Ascending aorta (tissue), 2 donors: Measurements from ENCODE around the gene CELF2. TPM values are rescaled to one million over a fixed set of nuclear protein-coding genes. Genes with fewer than 3 reads are reported as not detected.
A peak's percentile ranks its signal among the peaks of the same experiment; 100 is the strongest.
"Not testable (repeated sequence)": the region's sequence is repeated elsewhere in the genome, so short reads cannot be mapped to it uniquely, and the experiment has no call there.

Experiments used
- DNase-seq, 2 donors: peaks; one replicate each; pipeline ENCODE4 v3.0.0-alpha.2; 2019; ENCODE audit warnings: low spot score in 2 of 2
- H3K27ac ChIP-seq, 2 donors: fragments of 200-600 bp; sonication (generic); one replicate each; pipeline ENCODE4 v1.5.1; 2016 to 2017; ENCODE audit warnings: mild to moderate bottlenecking in 1 of 2
- H3K27me3 ChIP-seq: fragments of 200-600 bp; sonication (generic); one replicate; pipeline ENCODE4 v1.5.1; 2017
- H3K36me3 ChIP-seq, 2 donors: fragments of 200-600 bp; sonication (generic); one replicate each; pipeline ENCODE4 v1.5.1; 2016
- H3K4me1 ChIP-seq, 2 donors: fragments of 200-600 bp; sonication (generic); one replicate each; pipeline ENCODE4 v1.5.1; 2016 to 2017; ENCODE audit warnings: mild to moderate bottlenecking in 1 of 2
- H3K4me3 ChIP-seq, 2 donors: fragments of 200-600 bp; sonication (generic); one replicate each; pipeline ENCODE4 v1.5.1; 2016 to 2017; ENCODE audit warnings: mild to moderate bottlenecking in 1 of 2
- H3K9me3 ChIP-seq, 2 donors: fragments of 200-600 bp; sonication (generic); one replicate each; pipeline ENCODE4 v1.5.1; 2016
- CTCF ChIP-seq, 3 experiments: fragments of 200-600 bp in 2 of 3; fragments of 450-650 bp in 1 of 3; sonication (generic) in 2 of 3; IDR thresholded peaks; one replicate each; pipeline ENCODE4 v1.5.1; 2016 to 2019; ENCODE audit warnings: antibody characterized with exemption in 3 of 3, mild to moderate bottlenecking in 1 of 3, moderate library complexity in 1 of 3
- intact Hi-C: fragments of 100-400 bp; cut with DNase I; formaldehyde crosslinking; loops from one replicate; pipeline ENCODE4 v1.15.1; 2023
- total RNA-seq: library from RNA; depleted of rRNA; stranded (reverse); fragments of >200 nt; gene quantifications from one replicate; pipeline ENCODE4 v1.1.0, GENCODE V29; 2016

The CELF2 gene
- total RNA-seq, 1 donor from 2014 or later, result 26.6 TPM

- no peaks in the 10 kb centered on the region for H3K4me1 ChIP-seq
- peak in 1 of 2 donors; percentile 63 for DNase-seq
- intact Hi-C loops, result no loop called here
- H3K27ac ChIP-seq, result no peak overlapping the region
- no peaks in the 10 kb centered on the region for H3K9me3 ChIP-seq
- peak overlapping the region; percentile 13 to 46 for H3K4me3 ChIP-seq
- H3K36me3 ChIP-seq, result no peaks in the 10 kb centered on the region
- no peak for TF ChIP-seq CTCF (IDR thresholded peaks at IDR 0.05)
- no peaks in the 10 kb centered on the region for H3K27me3 ChIP-seq
Measured at GRCh38 chr10:11345224-11346054, 327.8 kb downstream of the CELF2 start.

GRCh38 chr10:11347580-11347979 is 329.9 kb downstream of the CELF2 start:
- peak in 1 of 2 donors; percentile 35 for DNase-seq
- H3K36me3 ChIP-seq, H3K4me1 ChIP-seq, H3K9me3 ChIP-seq, H3K27me3 ChIP-seq, H3K27ac ChIP-seq, H3K4me3 ChIP-seq, intact Hi-C loops: not testable (repeated sequence)

- H3K4me1 ChIP-seq, result no peaks in the 10 kb centered on the region
- H3K4me3 ChIP-seq, result no peak overlapping the region
- H3K36me3 ChIP-seq, result no peaks in the 10 kb centered on the region
- no peak overlapping the region for H3K27ac ChIP-seq
- no peaks in the 10 kb centered on the region for H3K9me3 ChIP-seq
- intact Hi-C loops, result no loop called here
- no peak for TF ChIP-seq CTCF (IDR thresholded peaks at IDR 0.05)
- DNase-seq, result peak in 1 of 2 donors; percentile 18
- H3K27me3 ChIP-seq, result no peaks in the 10 kb centered on the region
Measured at GRCh38 chr10:11351801-11352200, 334.1 kb downstream of the CELF2 start.

- Histone ChIP-seq H3K4me1 (no peaks in the 10 kb centered on the region), H3K36me3 (no peaks in the 10 kb centered on the region), H3K4me3 (no peak overlapping the region), H3K27me3 (no peaks in the 10 kb centered on the region), H3K9me3 (no peaks in the 10 kb centered on the region), H3K27ac (no peak overlapping the region)
- intact Hi-C loops, result no loop called here
- peak in 1 of 2 donors; percentile 2 for DNase-seq
- no peak for TF ChIP-seq CTCF (IDR thresholded peaks at IDR 0.05)
Measured at GRCh38 chr10:11353006-11353896, 335.6 kb downstream of the CELF2 start.

GRCh38 chr10:11354823-11355222 is 337.2 kb downstream of the CELF2 start:
- Histone ChIP-seq H3K9me3 (no peaks in the 10 kb centered on the region), H3K27me3 (no peaks in the 10 kb centered on the region), H3K27ac (no peak overlapping the region), H3K4me3 (no peak overlapping the region), H3K36me3 (no peaks in the 10 kb centered on the region), H3K4me1 (no peaks in the 10 kb centered on the region)
- TF ChIP-seq CTCF (IDR thresholded peaks at IDR 0.05), result no peak
- intact Hi-C loops, result no loop called here
- peak in 1 of 2 donors; percentile 16 for DNase-seq

GRCh38 chr10:11355592-11355991 is 337.9 kb downstream of the CELF2 start:
- no peaks in the 10 kb centered on the region for H3K27me3 ChIP-seq
- H3K27ac ChIP-seq, result no peak overlapping the region
- intact Hi-C loops, result no loop called here
- TF ChIP-seq CTCF (IDR thresholded peaks at IDR 0.05), result no peak
- peak in 1 of 2 donors; percentile 39 for DNase-seq
- H3K9me3 ChIP-seq, result no peaks in the 10 kb centered on the region
- H3K4me3 ChIP-seq, result no peak overlapping the region
- H3K4me1 ChIP-seq, result no peaks in the 10 kb centered on the region
- no peaks in the 10 kb centered on the region for H3K36me3 ChIP-seq
